Peyer's patch (tissue), 4 donors: ENCODE data around the gene CNTN3.

Experiments used
- CTCF ChIP-seq, 6 experiments: fragments of 450-650 bp in 4 of 6; fragments of 200-600 bp in 2 of 6; sonication (generic) in 1 of 6; IDR thresholded peaks; one replicate each; pipeline ENCODE4 v1.5.1; 2017 to 2019; ENCODE audit warnings: antibody characterized with exemption in 6 of 6, mild to moderate bottlenecking in 3 of 6, moderate library complexity in 1 of 6
- POLR2A ChIP-seq, 2 donors: fragments of 450-650 bp; IDR thresholded peaks; one replicate each; pipeline ENCODE4 v1.5.1; 2017; ENCODE audit warnings: antibody characterized with exemption in 2 of 2, mild to moderate bottlenecking in 2 of 2, moderate library complexity in 2 of 2

GRCh38 chr3:74651885-74652284 lies 37.4 kb upstream of the CNTN3 start:
- TF ChIP-seq CTCF (IDR thresholded peaks at IDR 0.05) = no peak
- TF ChIP-seq POLR2A (IDR thresholded peaks at IDR 0.05) = no peak
